Trophoblast cell (in vitro differentiated cells and primary cell): ENCODE results near the gene IL18R1.

Experiments
- DNase-seq, 2 donors: peaks; one replicate each; pipeline ENCODE4 v3.0.0-alpha.2; 2016
- H2AFZ ChIP-seq: 2 replicates; pipeline ENCODE4 v1.6.1; 2013; ENCODE audit warnings: low read length, moderate library complexity, mild to moderate bottlenecking; ENCODE audit not compliant: insufficient read depth, poor library complexity
- H2AK5ac ChIP-seq: 2 replicates; pipeline ENCODE4 v1.6.1; 2013; ENCODE audit warnings: mild to moderate bottlenecking, low read length
- H2BK120ac ChIP-seq: 2 replicates; pipeline ENCODE4 v1.6.1; 2013; ENCODE audit warnings: low read length, mild to moderate bottlenecking, moderate library complexity; ENCODE audit not compliant: insufficient read depth, poor library complexity
- H2BK12ac ChIP-seq: 2 replicates; pipeline ENCODE4 v1.6.1; 2013; ENCODE audit warnings: mild to moderate bottlenecking, low read length, moderate library complexity
- H2BK5ac ChIP-seq: 2 replicates; pipeline ENCODE4 v1.6.1; 2013; ENCODE audit warnings: low read length, low read depth, moderate library complexity, mild to moderate bottlenecking; ENCODE audit not compliant: poor library complexity
- H3K14ac ChIP-seq: 2 replicates; pipeline ENCODE4 v1.6.1; 2013; ENCODE audit warnings: mild to moderate bottlenecking, low read length
- H3K18ac ChIP-seq: 2 replicates; pipeline ENCODE4 v1.6.1; 2013; ENCODE audit warnings: mild to moderate bottlenecking, low read length
- H3K23ac ChIP-seq: 2 replicates; pipeline ENCODE4 v1.6.1; 2013; ENCODE audit warnings: low read length
- H3K27ac ChIP-seq: 2 replicates; pipeline ENCODE4 v1.5.1; 2013; ENCODE audit warnings: low read depth, mild to moderate bottlenecking, inconsistent platforms, low read length, moderate library complexity
- H3K27me3 ChIP-seq: 2 replicates; pipeline ENCODE4 v1.6.1; 2013; ENCODE audit warnings: inconsistent platforms, mild to moderate bottlenecking, low read length, moderate library complexity; ENCODE audit not compliant: insufficient read depth
- H3K36me3 ChIP-seq, 2 experiments: 1 replicate in 1 of 2; 2 replicates in 1 of 2; pipeline ENCODE4 v1.6.1; 2013; ENCODE audit warnings: low read length in 2 of 2, mild to moderate bottlenecking in 2 of 2, moderate library complexity in 1 of 2; ENCODE audit not compliant: insufficient read depth in 2 of 2, control insufficient read depth in 1 of 2
- H3K4ac ChIP-seq: 2 replicates; pipeline ENCODE4 v1.6.1; 2013; ENCODE audit warnings: low read depth, mild to moderate bottlenecking, low read length, moderate library complexity
- H3K4me1 ChIP-seq, 2 experiments: 1 replicate in 1 of 2; 2 replicates in 1 of 2; pipeline ENCODE4 v1.6.1; 2013; ENCODE audit warnings: low read length in 2 of 2, mild to moderate bottlenecking in 2 of 2, moderate library complexity in 1 of 2; ENCODE audit not compliant: insufficient read depth in 2 of 2, control insufficient read depth in 1 of 2
- H3K4me2 ChIP-seq: 2 replicates; pipeline ENCODE4 v1.6.1; 2013; ENCODE audit warnings: inconsistent platforms, mild to moderate bottlenecking, low read length, moderate library complexity
- H3K4me3 ChIP-seq: 2 replicates; pipeline ENCODE4 v1.5.1; 2013; ENCODE audit warnings: mild to moderate bottlenecking, low read depth, low read length, inconsistent platforms
- H3K79me1 ChIP-seq: one replicate; pipeline ENCODE4 v1.6.1; 2013; ENCODE audit warnings: low read length
- H3K79me2 ChIP-seq: 2 replicates; pipeline ENCODE4 v1.6.1; 2013; ENCODE audit warnings: low read length, mild to moderate bottlenecking; ENCODE audit not compliant: control insufficient read depth, insufficient read depth, poor library complexity
- H3K9ac ChIP-seq: 2 replicates; pipeline ENCODE4 v1.6.1; 2013; ENCODE audit warnings: mild to moderate bottlenecking, low read length
- H3K9me3 ChIP-seq: 2 replicates; pipeline ENCODE4 v1.6.1; 2013; ENCODE audit warnings: low read depth, mild to moderate bottlenecking, control low read depth, inconsistent platforms, low read length; ENCODE audit not compliant: insufficient read depth
- H4K12ac ChIP-seq: 2 replicates; pipeline ENCODE4 v1.6.1; 2013; ENCODE audit warnings: low read depth, mild to moderate bottlenecking, low read length, moderate library complexity
- H4K8ac ChIP-seq: 2 replicates; pipeline ENCODE4 v1.6.1; 2013; ENCODE audit warnings: low read depth, mild to moderate bottlenecking, low read length, moderate library complexity
- H4K91ac ChIP-seq: one replicate; pipeline ENCODE4 v1.6.1; 2013; ENCODE audit warnings: low read depth, mild to moderate bottlenecking, low read length, moderate library complexity
- WGBS: extraction: QIAGEN DNeasy Blood & Tissue Kit; methylation state at CpG from one replicate; pipeline ENCODE4 v1.1.7; 2013; ENCODE audit warnings: missing lambda C conversion rate; ENCODE audit not compliant: insufficient read length, insufficient coverage; ENCODE audit errors: extremely low coverage; 5-methylcytosine and 5-hydroxymethylcytosine counted together

The IL18R1 gene

DNA sequence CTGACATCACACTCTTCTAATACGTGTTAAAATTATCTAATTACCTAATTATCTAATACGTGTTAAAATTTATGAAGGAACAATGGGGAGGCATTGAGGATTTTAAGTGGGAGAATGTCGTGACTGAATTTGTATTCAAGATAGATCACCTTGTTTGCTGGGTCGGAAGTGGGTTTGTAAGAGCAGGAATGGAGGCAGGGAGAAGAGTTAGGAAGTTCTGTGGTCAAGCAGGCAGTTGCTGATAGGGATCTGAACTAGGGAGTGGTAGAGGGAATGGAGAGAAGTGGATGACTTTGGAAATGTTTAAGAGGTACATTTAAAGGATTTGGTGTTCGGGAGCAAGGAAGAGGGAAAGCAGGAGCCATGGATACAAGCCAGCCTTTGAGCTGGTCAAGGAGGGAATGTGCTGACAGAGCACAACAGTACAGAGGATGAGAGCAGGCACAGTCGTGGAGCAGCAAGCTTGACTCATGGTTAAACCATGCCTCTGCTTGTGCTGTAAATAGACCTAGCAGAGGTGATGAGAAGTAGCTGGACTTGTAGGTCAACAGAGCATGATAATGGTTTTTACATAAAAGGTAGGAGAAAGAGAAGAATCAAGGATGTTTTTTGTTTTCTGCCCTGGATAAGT lies 83.6 kb downstream of the IL18R1 start:
- no peak overlapping the region for H4K91ac ChIP-seq
- H3K23ac ChIP-seq = no peak overlapping the region
- H3K14ac ChIP-seq = no peak overlapping the region
- H3K9ac ChIP-seq = no peak overlapping the region
- H3K4me3 ChIP-seq = no peak overlapping the region
- H3K18ac ChIP-seq = no peak overlapping the region
- peaks cover 4 to 5% of the 10 kb centered on the region in 2 experiments for H3K4me1 ChIP-seq
- no peak overlapping the region for H2AK5ac ChIP-seq
- H3K36me3 ChIP-seq = no peaks in the 10 kb centered on the region
- no peak overlapping the region for H3K4me2 ChIP-seq
- WGBS = no CpG with 5 or more reads among the region's 6 CpGs
- no peaks in the 10 kb centered on the region for H3K79me2 ChIP-seq
- H2BK12ac ChIP-seq = no peak overlapping the region
- H2BK5ac ChIP-seq = no peak overlapping the region
- no peaks in the 10 kb centered on the region for H3K9me3 ChIP-seq
- no peak overlapping the region for H2BK120ac ChIP-seq
- H3K27ac ChIP-seq = no peak overlapping the region
- H3K27me3 ChIP-seq = no peaks in the 10 kb centered on the region
- no peak overlapping the region for H2AFZ ChIP-seq
- no peak overlapping the region for H4K12ac ChIP-seq
- no peak overlapping the region for H4K8ac ChIP-seq
- DNase-seq = peak; percentile 19 to 61
- H3K4ac ChIP-seq = no peak overlapping the region
- no peaks in the 10 kb centered on the region for H3K79me1 ChIP-seq

DNA sequence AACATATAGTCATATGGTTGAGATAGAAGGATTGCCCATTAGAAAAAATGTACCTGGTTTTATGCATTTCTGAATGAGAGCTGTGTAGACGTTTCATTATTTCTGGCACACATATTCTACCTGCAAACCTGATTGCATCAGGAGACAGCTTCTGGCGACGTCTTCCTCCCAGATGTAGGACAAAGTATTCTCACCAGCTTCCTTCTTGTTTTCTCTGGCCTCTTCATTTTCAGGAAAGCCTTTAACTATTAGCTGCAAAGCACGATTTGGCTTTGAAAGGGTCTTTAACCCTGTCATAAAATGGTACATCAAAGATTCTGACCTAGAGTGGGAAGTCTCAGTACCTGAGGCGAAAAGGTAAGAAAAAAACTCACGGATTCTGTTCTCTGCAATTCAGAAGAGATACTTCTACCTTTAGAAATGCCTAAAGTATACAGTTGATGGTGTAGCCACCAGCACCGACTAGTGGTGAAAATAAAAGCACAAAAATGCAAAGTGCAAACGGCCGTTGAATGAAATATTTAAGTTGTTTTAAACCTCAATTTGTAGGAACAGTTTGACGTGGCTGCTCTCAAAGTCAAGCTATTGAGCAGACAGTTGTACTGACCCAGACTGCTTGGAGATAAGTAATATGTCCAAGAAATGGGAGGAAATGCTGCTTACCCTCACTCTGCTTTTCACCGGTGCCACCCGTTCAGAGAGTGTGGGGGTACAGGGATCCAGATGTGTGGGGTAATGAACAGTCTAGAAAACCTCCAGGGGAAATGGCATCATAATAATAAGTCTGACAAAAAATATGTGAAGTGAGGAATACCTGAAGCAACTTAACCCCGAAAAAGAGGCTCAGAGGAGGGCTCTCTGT lies 87.6 kb downstream of the IL18R1 start:
- Histone ChIP-seq H3K18ac (no peak overlapping the region), H3K14ac (no peak overlapping the region), H4K8ac (no peak overlapping the region), H3K4me2 (no peak overlapping the region), H2AK5ac (no peak overlapping the region), H3K9ac (no peak overlapping the region), H2BK5ac (no peak overlapping the region), H3K79me1 (no peaks in the 10 kb centered on the region), H3K27me3 (no peaks in the 10 kb centered on the region), H3K9me3 (no peaks in the 10 kb centered on the region), H3K4ac (no peak overlapping the region), H3K4me3 (no peak overlapping the region), H3K79me2 (no peaks in the 10 kb centered on the region), H2BK12ac (no peak overlapping the region), H3K36me3 (no peaks in the 10 kb centered on the region), H3K27ac (no peak overlapping the region), H3K23ac (no peak overlapping the region), H2BK120ac (no peak overlapping the region), H2AFZ (no peak overlapping the region), H4K12ac (no peak overlapping the region), H4K91ac (no peak overlapping the region), H3K4me1 (peaks cover 4 to 5% of the 10 kb centered on the region in 2 experiments)
- DNase-seq = peak; percentile 43 to 85
- no CpG with 5 or more reads among the region's 13 CpGs for WGBS

DNA sequence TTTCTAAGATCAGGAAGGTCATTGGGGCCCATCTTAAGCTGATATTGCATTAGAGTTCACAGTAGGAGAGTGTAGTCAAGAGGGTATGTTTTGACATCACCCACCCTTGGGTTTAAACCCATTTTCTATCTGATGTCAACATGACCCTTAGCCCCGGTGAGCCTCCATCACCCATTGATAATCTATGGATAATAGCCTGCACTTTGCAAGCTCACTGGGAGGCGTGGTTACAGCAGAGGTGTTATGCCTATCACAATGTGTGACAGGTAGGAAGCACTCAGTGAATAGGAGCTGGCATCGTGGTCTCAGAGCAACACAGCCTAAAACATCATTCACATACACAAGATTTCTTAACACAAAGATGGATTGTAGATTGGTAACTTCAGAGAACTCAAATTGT lies 88.6 kb downstream of the IL18R1 start:
- Histone ChIP-seq H2AFZ (no peak overlapping the region), H2AK5ac (no peak overlapping the region), H3K9me3 (no peaks in the 10 kb centered on the region), H3K4me2 (no peak overlapping the region), H3K27me3 (no peaks in the 10 kb centered on the region), H3K23ac (no peak overlapping the region), H3K14ac (no peak overlapping the region), H3K4me3 (no peak overlapping the region), H3K18ac (no peak overlapping the region), H3K79me1 (no peaks in the 10 kb centered on the region), H4K91ac (no peak overlapping the region), H3K4ac (no peak overlapping the region), H3K27ac (no peak overlapping the region), H4K12ac (no peak overlapping the region), H4K8ac (no peak overlapping the region), H3K4me1 (peaks cover 2 to 3% of the 10 kb centered on the region in 2 experiments), H2BK12ac (no peak overlapping the region), H3K9ac (no peak overlapping the region), H3K36me3 (no peaks in the 10 kb centered on the region), H3K79me2 (no peaks in the 10 kb centered on the region), H2BK120ac (no peak overlapping the region), H2BK5ac (no peak overlapping the region)
- WGBS = no CpG with 5 or more reads among the region's 3 CpGs
- DNase-seq = no peak

DNA sequence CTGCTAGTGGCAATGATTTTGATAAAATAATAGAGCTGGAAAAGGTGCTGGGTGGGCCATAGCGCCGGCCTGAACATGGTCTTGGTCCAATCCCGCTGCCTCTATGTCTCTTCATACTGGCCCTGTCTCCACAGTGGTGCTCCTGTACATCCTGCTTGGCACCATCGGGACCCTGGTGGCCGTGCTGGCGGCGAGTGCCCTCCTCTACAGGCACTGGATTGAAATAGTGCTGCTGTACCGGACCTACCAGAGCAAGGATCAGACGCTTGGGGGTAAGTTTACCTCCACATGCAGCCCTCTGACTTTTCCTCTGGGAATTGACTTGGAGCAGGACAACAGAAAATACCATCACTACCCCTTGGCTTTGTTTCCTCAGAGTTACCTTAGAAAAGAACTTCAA lies 91.3 kb downstream of the IL18R1 start:
- H3K4me3 ChIP-seq = no peak overlapping the region
- no peak overlapping the region for H3K27ac ChIP-seq
- H4K8ac ChIP-seq = no peak overlapping the region
- H3K4me2 ChIP-seq = no peak overlapping the region
- H2AK5ac ChIP-seq = no peak overlapping the region
- no peaks in the 10 kb centered on the region for H3K27me3 ChIP-seq
- H3K9me3 ChIP-seq = no peaks in the 10 kb centered on the region
- no peak overlapping the region for H2BK12ac ChIP-seq
- H4K12ac ChIP-seq = peak overlapping the region; percentile 54
- H3K4me1 ChIP-seq = no peaks in the 10 kb centered on the region
- no peaks in the 10 kb centered on the region for H3K36me3 ChIP-seq
- no peak overlapping the region for H3K4ac ChIP-seq
- no peak overlapping the region for H2BK5ac ChIP-seq
- H2BK120ac ChIP-seq = no peak overlapping the region
- H3K79me2 ChIP-seq = no peaks in the 10 kb centered on the region
- H3K23ac ChIP-seq = peak overlapping the region; percentile 3
- no peaks in the 10 kb centered on the region for H3K79me1 ChIP-seq
- no peak overlapping the region for H3K9ac ChIP-seq
- no peak overlapping the region for H2AFZ ChIP-seq
- H4K91ac ChIP-seq = no peak overlapping the region
- no peak for DNase-seq
- no peak overlapping the region for H3K18ac ChIP-seq
- no peak overlapping the region for H3K14ac ChIP-seq
- no CpG with 5 or more reads among the region's 9 CpGs for WGBS
